SK-N-SH treated with all-trans-retinoic acid at 6 μM for 48 hours (cell line): ENCODE data around the gene DNM1.

Experiments used
- ARNTL ChIP-seq: fragments of 450-650 bp; formaldehyde crosslinking; IDR thresholded peaks from 2 replicates; pipeline ENCODE4 v1.5.0; 2020; ENCODE audit warnings: low read depth, mild to moderate bottlenecking, moderate library complexity, borderline replicate concordance
- ESRRG ChIP-seq: fragments of 250-450 bp; sonication (Bioruptor Pico); IDR thresholded peaks from 2 replicates; pipeline ENCODE4 v1.6.1; 2021; ENCODE audit warnings: mild to moderate bottlenecking
- RARB ChIP-seq: fragments of 250-450 bp; sonication (Bioruptor Pico); IDR thresholded peaks from 2 replicates; pipeline ENCODE4 v1.8.0; 2021; ENCODE audit warnings: mild to moderate bottlenecking, moderate library complexity
- SNAI2 ChIP-seq: fragments of 250-450 bp; sonication (Bioruptor Pico); IDR thresholded peaks from 2 replicates; pipeline ENCODE4 v1.5.0; 2020; ENCODE audit warnings: mild to moderate bottlenecking, moderate library complexity
- TOX ChIP-seq: fragments of 250-450 bp; sonication (Bioruptor Pico); IDR thresholded peaks from 2 replicates; pipeline ENCODE4 v1.8.0; 2021; ENCODE audit warnings: mild to moderate bottlenecking, moderate library complexity, borderline replicate concordance
- ZC3H10 ChIP-seq: fragments of 250-450 bp; sonication (Bioruptor Pico); IDR thresholded peaks from 2 replicates; pipeline ENCODE4 v1.5.1; 2021; ENCODE audit warnings: mild to moderate bottlenecking, moderate library complexity
- ZNF565 ChIP-seq: fragments of 450-650 bp; formaldehyde crosslinking; conservative IDR thresholded peaks from 2 replicates; pipeline ENCODE4 v1.5.0; 2020; ENCODE audit warnings: low read depth, mild to moderate bottlenecking, moderate library complexity
- TF ChIP-seq, protein P1 (sequence below): fragments of 250-450 bp; sonication (Bioruptor Pico); IDR thresholded peaks from 2 replicates; pipeline ENCODE4 v1.5.1; 2020; ENCODE audit warnings: low read depth, mild to moderate bottlenecking, moderate library complexity
- TF ChIP-seq, protein P2 (sequence below): fragments of 250-450 bp; sonication (Bioruptor Pico); IDR thresholded peaks from 2 replicates; pipeline ENCODE4 v1.8.0; 2021; ENCODE audit warnings: low read depth, mild to moderate bottlenecking, moderate library complexity, borderline replicate concordance

DNA sequence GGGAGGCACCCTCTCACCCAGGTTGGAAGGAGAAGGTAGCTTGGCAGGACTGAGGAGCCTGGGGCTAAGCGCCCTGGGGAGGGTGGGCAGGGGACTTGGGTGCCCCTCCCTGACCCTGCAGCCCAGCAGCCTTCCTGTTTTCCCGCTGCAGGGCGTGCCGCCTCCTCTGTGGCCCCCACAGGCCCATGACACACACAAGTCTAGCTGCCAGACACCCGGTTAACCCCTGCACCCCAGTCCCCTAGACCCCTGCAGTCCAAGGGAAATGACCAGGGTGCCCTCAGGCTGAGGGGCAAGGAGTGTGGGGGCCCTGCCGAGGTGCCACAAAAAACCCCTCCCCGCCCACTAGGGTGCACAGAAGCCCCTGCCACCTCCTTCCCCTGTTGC is 39.6 kb downstream of the DNM1 start:
- TF ChIP-seq, protein P1, sequence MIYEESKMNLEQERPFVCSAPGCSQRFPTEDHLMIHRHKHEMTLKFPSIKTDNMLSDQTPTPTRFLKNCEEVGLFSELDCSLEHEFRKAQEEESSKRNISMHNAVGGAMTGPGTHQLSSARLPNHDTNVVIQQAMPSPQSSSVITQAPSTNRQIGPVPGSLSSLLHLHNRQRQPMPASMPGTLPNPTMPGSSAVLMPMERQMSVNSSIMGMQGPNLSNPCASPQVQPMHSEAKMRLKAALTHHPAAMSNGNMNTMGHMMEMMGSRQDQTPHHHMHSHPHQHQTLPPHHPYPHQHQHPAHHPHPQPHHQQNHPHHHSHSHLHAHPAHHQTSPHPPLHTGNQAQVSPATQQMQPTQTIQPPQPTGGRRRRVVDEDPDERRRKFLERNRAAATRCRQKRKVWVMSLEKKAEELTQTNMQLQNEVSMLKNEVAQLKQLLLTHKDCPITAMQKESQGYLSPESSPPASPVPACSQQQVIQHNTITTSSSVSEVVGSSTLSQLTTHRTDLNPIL (CRISPR knock-in tag): no peak
- no peak for TF ChIP-seq SNAI2 (CRISPR knock-in tag)
- TF ChIP-seq ESRRG (CRISPR knock-in tag): no peak
- TF ChIP-seq ZNF565: no peak
- no peak for TF ChIP-seq RARB (CRISPR knock-in tag)
- TF ChIP-seq ZC3H10 (CRISPR knock-in tag): no peak
- TF ChIP-seq, protein P2, sequence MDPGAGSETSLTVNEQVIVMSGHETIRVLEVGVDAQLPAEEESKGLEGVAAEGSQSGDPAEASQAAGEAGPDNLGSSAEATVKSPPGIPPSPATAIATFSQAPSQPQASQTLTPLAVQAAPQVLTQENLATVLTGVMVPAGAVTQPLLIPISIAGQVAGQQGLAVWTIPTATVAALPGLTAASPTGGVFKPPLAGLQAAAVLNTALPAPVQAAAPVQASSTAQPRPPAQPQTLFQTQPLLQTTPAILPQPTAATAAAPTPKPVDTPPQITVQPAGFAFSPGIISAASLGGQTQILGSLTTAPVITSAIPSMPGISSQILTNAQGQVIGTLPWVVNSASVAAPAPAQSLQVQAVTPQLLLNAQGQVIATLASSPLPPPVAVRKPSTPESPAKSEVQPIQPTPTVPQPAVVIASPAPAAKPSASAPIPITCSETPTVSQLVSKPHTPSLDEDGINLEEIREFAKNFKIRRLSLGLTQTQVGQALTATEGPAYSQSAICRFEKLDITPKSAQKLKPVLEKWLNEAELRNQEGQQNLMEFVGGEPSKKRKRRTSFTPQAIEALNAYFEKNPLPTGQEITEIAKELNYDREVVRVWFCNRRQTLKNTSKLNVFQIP (CRISPR knock-in tag): no peak
- TF ChIP-seq ARNTL: no peak
- no peak for TF ChIP-seq TOX (CRISPR knock-in tag)
